Ovary (tissue), 3 donors: Measurements from ENCODE around the gene ITSN1.

Source experiments
- CTCF ChIP-seq, 3 donors: fragments of 450-650 bp in 2 of 3; fragments of 200-600 bp in 1 of 3; IDR thresholded peaks; one replicate each; pipeline versions ENCODE4 v1.5.1 to v1.8.0; 2016 to 2022; ENCODE audit warnings: antibody characterized with exemption in 3 of 3, mild to moderate bottlenecking in 1 of 3
- EP300 ChIP-seq: sonication (generic); formaldehyde crosslinking; IDR thresholded peaks from one replicate; pipeline ENCODE4 v1.6.1; 2017; ENCODE audit warnings: antibody characterized with exemption
- donor health status: DM: no; HTN: no; CAD: no.

GRCh38 chr21:33839806-33840205 is 197.5 kb downstream of the ITSN1 start:
- no peak for TF ChIP-seq CTCF (IDR thresholded peaks at IDR 0.05)
- no peak for TF ChIP-seq EP300
